Measurements from ENCODE around the gene FHIT. TPM values are rescaled to one million over a fixed set of nuclear protein-coding genes. Genes with fewer than 3 reads are reported as not detected.

Gene FHIT
- total and polyA plus RNA-seq, 2 of the 4 experiments (the other 2 are of a cell fraction) = 0.07 TPM; not detected in 1

- Histone ChIP-seq H2BK5ac (ENCODE audit: low read depth, low read length, poor library complexity, severe bottlenecking) (no peak overlapping the region), H3K9me3 (ENCODE audit: control insufficient read depth, insufficient read depth, low read length) (no peaks in the 10 kb centered on the region), H3K36me3 (ENCODE audit: control insufficient read depth, insufficient read depth, low read length) (no peaks in the 10 kb centered on the region), H3K56ac (ENCODE audit: extremely low read depth, insufficient read depth, low read length) (no peak overlapping the region), H3K23ac (ENCODE audit: low read depth, low read length) (no peak overlapping the region), H3K9me1 (ENCODE audit: insufficient read depth, low read length) (no peaks in the 10 kb centered on the region), H2AK5ac (ENCODE audit: low read depth, low read length) (no peak overlapping the region), H3K27me3 (ENCODE audit: control insufficient read depth, insufficient read depth, low read length) (no peaks in the 10 kb centered on the region; the same call in 1 of the 2 replicates), H4K91ac (ENCODE audit: insufficient read depth, low read depth, low read length) (no peak overlapping the region), H2BK15ac (ENCODE audit: low read depth, low read length) (no peak overlapping the region), H2AK9ac (replicated peaks; ENCODE audit: low read depth, low read length, poor library complexity) (no peak overlapping the region), H3K4me1 (ENCODE audit: control insufficient read depth, insufficient read depth, low read length) (peaks cover 15% of the 10 kb centered on the region), H4K5ac (ENCODE audit: low read depth, low read length) (peak overlapping the region; percentile 59; the same call in 1 of the 2 replicates), H3K4me3 (ENCODE audit: insufficient read depth, low read depth, low read length) (no peak overlapping the region), H3K4me2 (ENCODE audit: low read depth, low read length) (no peak overlapping the region), H2BK20ac (ENCODE audit: low read depth, low read length) (no peak overlapping the region), H4K20me1 (ENCODE audit: insufficient read depth, low read length) (no peaks in the 10 kb centered on the region), H2AFZ (replicated peaks; ENCODE audit: low read length, poor library complexity) (no peak overlapping the region), H3K4ac (ENCODE audit: low read depth, low read length) (no peak overlapping the region), H4K8ac (ENCODE audit: low read depth in 2 of 2, low read length in 2 of 2) (no peak overlapping the region), H3K9ac (ENCODE audit: low read depth, low read length) (no peak overlapping the region), H3K79me1 (ENCODE audit: low read depth in 1 of 2, low read length in 2 of 2) (no peaks in the 10 kb centered on the region), H3K18ac (ENCODE audit: low read depth, low read length) (peak overlapping the region; percentile 71; the same call in 1 of the 2 replicates), H2BK120ac (ENCODE audit: low read depth, low read length) (no peak overlapping the region), H3K27ac (ENCODE audit: insufficient read depth, low read length) (no peak overlapping the region), H3K14ac (replicated peaks; ENCODE audit: low read depth, low read length) (no peak overlapping the region)
- ChIA-PET POLR2A (ENCODE audit: unreplicated experiment) (no interaction called here), CTCF (interaction anchor here (1.1 kb wide), 1 partner anchor 10 kb away, joined by 3 read pairs; no protein-coding TSS in a partner anchor)
- WGBS, 2 experiments (ENCODE audit: extremely low coverage in 2 of 2, insufficient read length in 1 of 2) = 87% methylated on average over 3 of the region's 7 CpGs; no CpG with 5 or more reads in 1 of the 2 experiments
- peak; percentile 100 for TF ChIP-seq MAFK (IDR thresholded peaks at IDR 0.05; ENCODE audit: low read depth, low read length)
- no peak for TF ChIP-seq RCOR1 (IDR thresholded peaks at IDR 0.05; ENCODE audit: insufficient replicate concordance, low read length)
- ATAC-seq (ENCODE audit: low read depth) (no peak), DNase-seq (no peak)
- intact Hi-C loops (cut with micrococcal nuclease) (no loop called here), in situ Hi-C loops (cut with MboI; ENCODE audit: low sequenced_read_pairs) (no loop called here), dilution Hi-C loops (cut with HindIII; ENCODE audit: low sequenced_read_pairs, unreplicated experiment) (no loop called here)
- no TSS peak for BruUV-seq (replicated peaks)
These were observed 1497.3 kb downstream of the FHIT start for GRCh38 chr3:59753808-59754450.
